ENCODE measurements around the gene TENM4. TPM values are rescaled to one million over a fixed set of nuclear protein-coding genes. Genes with fewer than 3 reads are reported as not detected.
"Not testable (repeated sequence)": the region's sequence is repeated elsewhere in the genome, so short reads cannot be mapped to it uniquely, and the experiment has no call there.

TENM4 gene
- total RNA-seq, 4 donors from 2014 or later, result 1.1 to 2.7 (median 2.0) TPM

DNA sequence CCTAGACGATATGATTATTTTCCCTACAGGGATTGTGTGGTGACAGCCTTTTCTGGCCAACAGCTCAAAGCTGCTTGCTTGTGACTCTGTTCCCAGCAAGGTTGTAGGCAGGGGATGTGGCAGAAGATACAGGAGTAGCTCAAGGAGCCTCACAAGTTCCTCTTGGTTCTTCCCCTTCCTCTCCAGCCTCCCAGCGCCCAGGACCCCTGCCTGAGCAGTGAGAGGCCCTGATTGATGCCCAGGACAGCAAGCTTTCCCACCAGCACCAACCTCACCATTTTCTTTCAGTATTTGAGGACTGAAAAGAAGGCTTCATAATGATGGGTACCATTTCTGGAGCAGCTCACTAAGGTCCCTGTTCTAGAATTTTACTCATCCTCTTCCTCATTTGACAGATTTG lies 248.0 kb downstream of the TENM4 start:
- no peaks in the 10 kb centered on the region for H3K27me3 ChIP-seq
- no peaks in the 10 kb centered on the region for H3K36me3 ChIP-seq
- no peaks in the 10 kb centered on the region for H3K9me3 ChIP-seq
- no peaks in the 10 kb centered on the region for H3K4me1 ChIP-seq
- TF ChIP-seq POLR2A (IDR thresholded peaks at IDR 0.05), result no peak
- TF ChIP-seq, protein P1, sequence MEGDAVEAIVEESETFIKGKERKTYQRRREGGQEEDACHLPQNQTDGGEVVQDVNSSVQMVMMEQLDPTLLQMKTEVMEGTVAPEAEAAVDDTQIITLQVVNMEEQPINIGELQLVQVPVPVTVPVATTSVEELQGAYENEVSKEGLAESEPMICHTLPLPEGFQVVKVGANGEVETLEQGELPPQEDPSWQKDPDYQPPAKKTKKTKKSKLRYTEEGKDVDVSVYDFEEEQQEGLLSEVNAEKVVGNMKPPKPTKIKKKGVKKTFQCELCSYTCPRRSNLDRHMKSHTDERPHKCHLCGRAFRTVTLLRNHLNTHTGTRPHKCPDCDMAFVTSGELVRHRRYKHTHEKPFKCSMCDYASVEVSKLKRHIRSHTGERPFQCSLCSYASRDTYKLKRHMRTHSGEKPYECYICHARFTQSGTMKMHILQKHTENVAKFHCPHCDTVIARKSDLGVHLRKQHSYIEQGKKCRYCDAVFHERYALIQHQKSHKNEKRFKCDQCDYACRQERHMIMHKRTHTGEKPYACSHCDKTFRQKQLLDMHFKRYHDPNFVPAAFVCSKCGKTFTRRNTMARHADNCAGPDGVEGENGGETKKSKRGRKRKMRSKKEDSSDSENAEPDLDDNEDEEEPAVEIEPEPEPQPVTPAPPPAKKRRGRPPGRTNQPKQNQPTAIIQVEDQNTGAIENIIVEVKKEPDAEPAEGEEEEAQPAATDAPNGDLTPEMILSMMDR (IDR thresholded peaks at IDR 0.05), result no peak
- DNase-seq, result no peak
- no peak overlapping the region for H3K4me3 ChIP-seq
- no peak overlapping the region for H3K27ac ChIP-seq

DNA sequence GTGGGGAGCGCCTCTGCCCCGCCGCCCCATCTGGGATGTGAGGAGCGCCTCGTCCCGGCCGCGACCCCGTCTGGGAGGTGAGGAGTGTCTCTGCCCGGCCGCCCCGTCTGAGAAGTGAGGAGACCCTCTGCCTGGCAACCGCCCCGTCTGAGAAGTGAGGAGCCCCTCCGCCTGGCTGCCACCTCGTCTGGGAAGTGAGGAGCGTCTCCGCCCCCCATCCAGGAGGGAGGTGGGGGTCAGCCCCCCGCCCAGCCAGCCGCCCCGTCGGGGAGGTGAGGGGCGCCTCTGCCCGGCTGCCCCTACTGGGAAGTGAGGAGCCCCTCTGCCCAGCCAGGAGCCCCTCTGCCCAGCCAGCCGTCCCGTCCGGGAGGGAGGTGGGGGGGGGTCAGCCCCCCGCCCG lies 249.1 kb downstream of the TENM4 start:
- H3K27me3 ChIP-seq, H3K4me3 ChIP-seq, H3K36me3 ChIP-seq, H3K9me3 ChIP-seq, H3K27ac ChIP-seq, DNase-seq, H3K4me1 ChIP-seq: not testable (repeated sequence)

DNA sequence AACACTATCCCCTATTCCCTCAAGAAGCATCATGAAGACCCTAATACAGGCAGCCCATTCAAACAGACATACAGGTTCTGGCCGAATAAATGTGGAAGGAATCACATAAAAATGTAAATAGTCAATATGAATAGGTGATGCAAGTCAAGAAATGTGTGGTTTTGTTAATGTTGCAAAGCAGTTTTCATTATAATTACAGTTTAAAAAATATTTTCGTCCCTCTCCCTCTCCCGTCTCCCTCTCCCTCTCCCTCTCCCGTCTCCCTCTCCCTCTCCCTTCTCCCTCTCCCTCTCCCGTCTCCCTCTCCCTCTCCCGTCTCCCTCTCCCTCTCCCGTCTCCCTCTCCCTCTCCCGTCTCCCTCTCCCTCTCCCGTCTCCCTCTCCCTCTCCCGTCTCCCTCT lies 250.3 kb downstream of the TENM4 start:
- H3K27ac ChIP-seq, H3K36me3 ChIP-seq, DNase-seq, H3K27me3 ChIP-seq, H3K9me3 ChIP-seq, H3K4me1 ChIP-seq, H3K4me3 ChIP-seq: not testable (repeated sequence)

DNA sequence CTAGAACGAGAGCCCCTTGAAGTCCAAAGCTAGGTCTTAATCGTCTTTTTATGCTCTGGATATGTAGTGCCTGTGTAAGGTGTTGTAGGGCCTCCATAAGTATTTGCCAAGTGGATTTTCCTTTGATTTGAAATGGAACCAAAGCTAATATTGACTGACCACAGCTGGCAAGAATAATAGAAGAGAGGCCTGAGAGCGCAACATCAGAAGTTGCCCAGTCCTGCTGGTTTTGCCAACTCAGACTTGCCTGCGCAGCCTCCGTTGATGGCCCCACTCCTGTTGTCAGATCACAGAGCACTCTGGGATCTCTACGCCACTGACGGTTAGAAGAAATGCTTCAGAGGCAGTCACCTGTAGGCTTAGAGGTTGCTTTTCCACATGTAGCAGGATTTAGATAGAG lies 251.2 kb downstream of the TENM4 start:
- H3K9me3 ChIP-seq, result no peaks in the 10 kb centered on the region
- no peaks in the 10 kb centered on the region for H3K4me1 ChIP-seq
- no peak for TF ChIP-seq POLR2A (IDR thresholded peaks at IDR 0.05)
- TF ChIP-seq, protein P1 (IDR thresholded peaks at IDR 0.05), result no peak
- no peak overlapping the region for H3K4me3 ChIP-seq
- no peaks in the 10 kb centered on the region for H3K27me3 ChIP-seq
- H3K27ac ChIP-seq, result no peak overlapping the region
- no peak for DNase-seq
- H3K36me3 ChIP-seq, result no peaks in the 10 kb centered on the region

DNA sequence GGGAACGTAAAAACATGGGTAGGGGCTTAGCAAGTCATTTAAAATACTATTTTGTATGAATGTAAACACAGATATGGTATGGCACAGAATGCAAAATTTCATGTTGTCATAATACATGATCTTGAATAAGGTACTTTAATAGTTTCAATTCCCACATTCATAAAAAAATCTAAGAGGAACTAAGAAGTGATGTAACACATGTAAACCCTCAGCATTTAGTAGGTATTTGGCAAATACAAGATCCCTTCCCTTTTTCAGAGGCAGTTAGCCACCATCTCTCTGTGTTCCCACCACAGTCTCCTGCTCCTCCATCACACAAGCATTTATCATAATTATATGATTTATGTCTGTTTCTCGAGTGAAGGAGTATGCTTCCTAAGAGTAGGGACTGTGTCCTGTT lies 251.8 kb downstream of the TENM4 start:
- DNase-seq, result no peak
- Histone ChIP-seq H3K27me3 (no peaks in the 10 kb centered on the region), H3K9me3 (no peaks in the 10 kb centered on the region), H3K27ac (no peak overlapping the region), H3K4me1 (no peaks in the 10 kb centered on the region), H3K36me3 (no peaks in the 10 kb centered on the region), H3K4me3 (no peak overlapping the region)
- no peak for TF ChIP-seq POLR2A (IDR thresholded peaks at IDR 0.05)
- TF ChIP-seq, protein P1 (IDR thresholded peaks at IDR 0.05), result no peak

DNA sequence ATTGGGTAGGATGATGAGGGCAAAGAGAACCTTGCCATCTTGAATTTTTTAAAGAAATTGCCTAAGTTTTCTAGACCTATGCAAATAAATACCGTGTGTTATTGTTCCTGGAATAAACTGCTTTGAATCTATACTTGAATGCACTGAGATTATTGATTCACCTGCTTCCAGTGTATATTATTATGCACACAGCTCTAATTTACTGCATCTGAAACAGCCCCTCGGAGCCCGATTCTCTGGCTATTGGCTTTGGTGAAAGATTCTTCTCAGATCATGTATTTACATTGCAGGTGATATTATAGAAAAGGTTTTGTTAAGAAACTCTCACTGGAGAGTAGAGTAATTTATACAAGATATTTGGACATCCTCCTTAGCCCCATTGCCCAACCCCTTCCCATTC lies 254.2 kb downstream of the TENM4 start:
- Histone ChIP-seq H3K4me1 (no peaks in the 10 kb centered on the region), H3K9me3 (no peaks in the 10 kb centered on the region), H3K36me3 (no peaks in the 10 kb centered on the region), H3K27me3 (no peaks in the 10 kb centered on the region), H3K27ac (no peak overlapping the region), H3K4me3 (no peak overlapping the region)
- no peak for DNase-seq
- no peak for TF ChIP-seq POLR2A (IDR thresholded peaks at IDR 0.05)
- TF ChIP-seq, protein P1 (IDR thresholded peaks at IDR 0.05), result no peak

DNA sequence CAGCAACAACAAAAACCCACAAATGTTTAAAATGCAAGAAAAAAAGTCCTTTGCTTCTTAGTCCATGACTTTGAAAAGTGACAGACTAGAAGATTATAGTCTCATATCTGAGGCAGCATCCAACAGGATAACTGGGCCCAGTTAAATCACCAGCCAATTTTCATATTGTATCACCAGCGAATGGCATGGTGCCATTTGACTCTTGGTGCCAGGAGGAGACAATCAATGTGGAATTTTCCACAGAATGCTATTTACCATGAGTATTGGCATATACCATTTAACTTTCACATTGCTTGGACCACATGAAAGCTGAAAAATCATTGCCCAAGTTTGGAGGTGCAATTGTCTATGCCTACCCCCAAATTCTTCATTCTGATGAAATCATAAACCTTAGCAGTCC lies 255.5 kb downstream of the TENM4 start:
- Histone ChIP-seq H3K4me1 (no peaks in the 10 kb centered on the region), H3K9me3 (no peaks in the 10 kb centered on the region), H3K36me3 (no peaks in the 10 kb centered on the region), H3K27me3 (no peaks in the 10 kb centered on the region), H3K4me3 (no peak overlapping the region), H3K27ac (no peak overlapping the region)
- no peak for DNase-seq
- no peak for TF ChIP-seq POLR2A (IDR thresholded peaks at IDR 0.05)
- TF ChIP-seq, protein P1 (IDR thresholded peaks at IDR 0.05), result no peak

Data from Peyer's patch (tissue), 4 donors.